Naive thymus-derived CD4-positive, alpha-beta T cell (primary cell): Measurements from ENCODE around the gene MYH7B. TPM values are rescaled to one million over a fixed set of nuclear protein-coding genes. Genes with fewer than 3 reads are reported as not detected.

ENCODE experiments used
- ATAC-seq: fragments of 150-1000 bp; cut with Tn5 transposase; 2 replicates; pipeline ENCODE4 v1.10.0; 2021; ENCODE audit warnings: mild to moderate bottlenecking, moderate library complexity
- CTCF ChIA-PET: fragments of 350-600 bp; sonication (Branson Sonifier 250); formaldehyde crosslinking; loops from one replicate; lab custom pipeline; 2021; ENCODE audit warnings: antibody characterized with exemption; lab: Charles Lee
- POLR2A ChIA-PET: fragments of 350-600 bp; sonication (Branson Sonifier 250); formaldehyde crosslinking; loops from one replicate; lab custom pipeline; 2021; ENCODE audit warnings: antibody characterized with exemption, inconsistent platforms; lab: Charles Lee
- DNase-seq, 9 donors: peaks; one replicate each; pipeline versions ENCODE4 v3.0.0 to v3.0.0-alpha.2; 2020 to 2022; ENCODE audit warnings: mixed read lengths in 1 of 9
- H3K27ac ChIP-seq: one replicate; pipeline ENCODE4 v1.7.0; 2013; ENCODE audit warnings: mild to moderate bottlenecking, low read depth, low read length, moderate library complexity
- H3K27me3 ChIP-seq, 2 donors: one replicate each; pipeline ENCODE4 v1.7.0; 2013; ENCODE audit warnings: low read length in 2 of 2, mild to moderate bottlenecking in 2 of 2, moderate library complexity in 2 of 2; ENCODE audit not compliant: control insufficient read depth in 2 of 2, insufficient read depth in 2 of 2
- H3K36me3 ChIP-seq, 3 experiments: 1 replicate in 2 of 3; 2 replicates in 1 of 3; pipeline ENCODE4 v1.7.0; 2013; ENCODE audit warnings: low read length in 3 of 3, mild to moderate bottlenecking in 3 of 3, moderate library complexity in 1 of 3; ENCODE audit not compliant: insufficient read depth in 3 of 3, control insufficient read depth in 2 of 3
- H3K4me1 ChIP-seq, 2 donors: one replicate each; pipeline ENCODE4 v1.7.0; 2013; ENCODE audit warnings: low read length in 2 of 2, mild to moderate bottlenecking in 2 of 2, moderate library complexity in 1 of 2; ENCODE audit not compliant: control insufficient read depth in 2 of 2, insufficient read depth in 2 of 2
- H3K4me3 ChIP-seq: 2 replicates; pipeline ENCODE4 v1.7.0; 2013; ENCODE audit warnings: mild to moderate bottlenecking, low read length
- H3K9me3 ChIP-seq, 3 experiments: 1 replicate in 2 of 3; 2 replicates in 1 of 3; pipeline ENCODE4 v1.7.0; 2013; ENCODE audit warnings: low read length in 3 of 3; ENCODE audit not compliant: control insufficient read depth in 2 of 3
- H3K27ac Mint-ChIP-seq, 9 donors: one replicate each; pipeline ENCODE4 v1.8.0; 2020 to 2022; ENCODE audit warnings: mixed read lengths in 9 of 9, mild to moderate bottlenecking in 8 of 9, moderate library complexity in 5 of 9, inconsistent platforms in 2 of 9
- H3K27me3 Mint-ChIP-seq, 5 donors: one replicate each; pipeline ENCODE4 v1.8.0; 2021 to 2022; ENCODE audit warnings: mixed read lengths in 5 of 5, mild to moderate bottlenecking in 1 of 5
- H3K36me3 Mint-ChIP-seq, 5 donors: one replicate each; pipeline ENCODE4 v1.8.0; 2020 to 2022; ENCODE audit warnings: mixed read lengths in 5 of 5, mild to moderate bottlenecking in 3 of 5, inconsistent platforms in 1 of 5
- H3K4me1 Mint-ChIP-seq, 7 donors: one replicate each; pipeline ENCODE4 v1.8.0; 2020 to 2022; ENCODE audit warnings: mixed read lengths in 7 of 7, mild to moderate bottlenecking in 3 of 7, inconsistent platforms in 1 of 7
- H3K4me3 Mint-ChIP-seq, 10 donors: one replicate each; pipeline ENCODE4 v1.8.0; 2020 to 2022; ENCODE audit warnings: mild to moderate bottlenecking in 10 of 10, mixed read lengths in 10 of 10, moderate library complexity in 6 of 10, inconsistent platforms in 2 of 10
- H3K9me3 Mint-ChIP-seq, 11 donors: one replicate each; pipeline ENCODE4 v1.8.0; 2020 to 2022; ENCODE audit warnings: mixed read lengths in 11 of 11, mild to moderate bottlenecking in 4 of 11, inconsistent platforms in 1 of 11, moderate library complexity in 1 of 11
- intact Hi-C, 2 donors: fragments of 100-400 bp; cut with micrococcal nuclease; formaldehyde crosslinking; loops; one replicate each; pipeline ENCODE4 v1.15.1; 2023
- polyA plus RNA-seq, 2 donors: library from polyadenylated mRNA; unstranded; fragments of 300-500 nt; fragmentation: Illumina TruSeq; gene quantifications; one replicate each; pipeline ENCODE4 v1.2.3, GENCODE V29; 2021
- total RNA-seq, 6 experiments: library from RNA in 5 of 6; stranded (reverse) in 5 of 6; gene quantifications; 1 replicate in 5 of 6; 2 replicates in 1 of 6; pipeline ENCODE4 v1.2.3 and lab custom pipeline; 2021 to 2026

MYH7B gene
- total and polyA plus RNA-seq, 7 experiments from 2014 or later: 0.15 to 1.0 (median 0.48) TPM; not detected in 1

- peaks cover 4 to 59% (median 27%) of the 10 kb centered on the region in 5 donors for H3K36me3 Mint-ChIP-seq
- intact Hi-C loops: no loop called here
- peak; percentile 37 for ATAC-seq
- H3K4me1 Mint-ChIP-seq: peaks cover 0 to 3% (median 0%) of the 10 kb centered on the region in 7 donors
- H3K27me3 ChIP-seq: no peaks in the 10 kb centered on the region
- H3K9me3 Mint-ChIP-seq: no peaks in the 10 kb centered on the region
- no peaks in the 10 kb centered on the region for H3K27me3 Mint-ChIP-seq
- peaks cover 0 to 72% (median 0%) of the 10 kb centered on the region in 3 experiments for H3K36me3 ChIP-seq
- no peak overlapping the region for H3K4me3 ChIP-seq
- ChIA-PET CTCF (no interaction called here), POLR2A (no interaction called here)
- no peak overlapping the region for H3K27ac ChIP-seq
- H3K4me1 ChIP-seq: no peaks in the 10 kb centered on the region
- no peaks in the 10 kb centered on the region for H3K9me3 ChIP-seq
- DNase-seq: no peak
- H3K4me3 Mint-ChIP-seq: no peak overlapping the region
- H3K27ac Mint-ChIP-seq: no peak overlapping the region
Observed at GRCh38 chr20:34941226-34941625, 14.4 kb upstream of the MYH7B start.

- Histone ChIP-seq H3K27ac (no peak overlapping the region), H3K9me3 (no peaks in the 10 kb centered on the region), H3K4me1 (no peaks in the 10 kb centered on the region), H3K36me3 (peaks cover 0 to 71% (median 0%) of the 10 kb centered on the region in 3 experiments), H3K4me3 (no peak overlapping the region), H3K27me3 (no peaks in the 10 kb centered on the region)
- ATAC-seq: no peak
- H3K36me3 Mint-ChIP-seq: peaks cover 4 to 53% (median 24%) of the 10 kb centered on the region in 5 donors
- CTCF ChIA-PET: no interaction called here
- DNase-seq: no peak
- POLR2A ChIA-PET: interaction anchor here (0.6 to 0.7 kb wide), 3 partner anchors 82 to 463 kb away, joined by 3 read pairs; no protein-coding TSS in a partner anchor
- no peaks in the 10 kb centered on the region for H3K9me3 Mint-ChIP-seq
- H3K4me3 Mint-ChIP-seq: no peak overlapping the region
- no peaks in the 10 kb centered on the region for H3K27me3 Mint-ChIP-seq
- peaks cover 0 to 3% (median 0%) of the 10 kb centered on the region in 7 donors for H3K4me1 Mint-ChIP-seq
- H3K27ac Mint-ChIP-seq: no peak overlapping the region
- intact Hi-C loops: no loop called here
Observed at GRCh38 chr20:34942301-34942700, 13.4 kb upstream of the MYH7B start.

- H3K27me3 Mint-ChIP-seq: no peaks in the 10 kb centered on the region
- no peak overlapping the region for H3K27ac ChIP-seq
- H3K36me3 Mint-ChIP-seq: peaks cover 4 to 48% (median 18%) of the 10 kb centered on the region in 5 donors
- ATAC-seq (no peak), DNase-seq (no peak)
- no peaks in the 10 kb centered on the region for H3K9me3 Mint-ChIP-seq
- peaks cover 0 to 67% (median 0%) of the 10 kb centered on the region in 3 experiments for H3K36me3 ChIP-seq
- H3K4me3 ChIP-seq: no peak overlapping the region
- POLR2A ChIA-PET: no interaction called here
- H3K9me3 ChIP-seq: no peaks in the 10 kb centered on the region
- H3K4me1 Mint-ChIP-seq: peaks cover 0 to under 1% (median 0%) of the 10 kb centered on the region in 7 donors
- no peaks in the 10 kb centered on the region for H3K4me1 ChIP-seq
- no peak overlapping the region for H3K27ac Mint-ChIP-seq
- H3K27me3 ChIP-seq: no peaks in the 10 kb centered on the region
- CTCF ChIA-PET: interaction anchor here (0.5 to 0.6 kb wide), 3 partner anchors 11 to 198 kb away, joined by 3 to 4 read pairs (median 4); no protein-coding TSS in a partner anchor
- H3K4me3 Mint-ChIP-seq: no peak overlapping the region
- intact Hi-C loops: no loop called here
Observed at GRCh38 chr20:34943808-34944567, 11.7 kb upstream of the MYH7B start.

- no peak for ATAC-seq
- CTCF ChIA-PET: no interaction called here
Observed at GRCh38 chr20:34945315-34946077, 10.2 kb upstream of the MYH7B start.

GRCh38 chr20:34946661-34947060 is 9.0 kb upstream of the MYH7B start:
- POLR2A ChIA-PET: no interaction called here
- peaks cover 0 to 6% (median 0%) of the 10 kb centered on the region in 7 donors for H3K4me1 Mint-ChIP-seq
- DNase-seq (no peak), ATAC-seq (no peak)
- Histone ChIP-seq H3K27me3 (no peaks in the 10 kb centered on the region), H3K36me3 (peaks cover 0 to 67% (median 0%) of the 10 kb centered on the region in 3 experiments), H3K27ac (no peak overlapping the region), H3K9me3 (no peaks in the 10 kb centered on the region), H3K4me3 (no peak overlapping the region), H3K4me1 (no peaks in the 10 kb centered on the region)
- no peaks in the 10 kb centered on the region for H3K9me3 Mint-ChIP-seq
- peaks cover 5 to 48% (median 29%) of the 10 kb centered on the region in 5 donors for H3K36me3 Mint-ChIP-seq
- no peak overlapping the region for H3K4me3 Mint-ChIP-seq
- no peaks in the 10 kb centered on the region for H3K27me3 Mint-ChIP-seq
- H3K27ac Mint-ChIP-seq: no peak overlapping the region
- CTCF ChIA-PET: no interaction called here
- intact Hi-C loops: no loop called here

More at GRCh38 chr20:34945315-34946077, 10.2 kb upstream of the MYH7B start:
- intact Hi-C loops: no loop called here
- no peak for DNase-seq
- peaks cover 5 to 56% (median 29%) of the 10 kb centered on the region in 5 donors for H3K36me3 Mint-ChIP-seq
- no peak overlapping the region for H3K4me3 ChIP-seq
- peaks cover 0 to 75% (median 0%) of the 10 kb centered on the region in 3 experiments for H3K36me3 ChIP-seq
- no peaks in the 10 kb centered on the region for H3K27me3 ChIP-seq
- H3K4me1 Mint-ChIP-seq: peaks cover 0 to 6% (median 0%) of the 10 kb centered on the region in 7 donors
- no peaks in the 10 kb centered on the region for H3K9me3 ChIP-seq
- H3K4me1 ChIP-seq: no peaks in the 10 kb centered on the region
- POLR2A ChIA-PET: no interaction called here
- no peaks in the 10 kb centered on the region for H3K27me3 Mint-ChIP-seq
- no peak overlapping the region for H3K27ac Mint-ChIP-seq
- no peaks in the 10 kb centered on the region for H3K9me3 Mint-ChIP-seq
- no peak overlapping the region for H3K27ac ChIP-seq
- no peak overlapping the region for H3K4me3 Mint-ChIP-seq

GRCh38 chr20:34947336-34947735 is 8.3 kb upstream of the MYH7B start:
- H3K9me3 Mint-ChIP-seq: no peaks in the 10 kb centered on the region
- H3K4me1 Mint-ChIP-seq: peaks cover 0 to 6% (median 0%) of the 10 kb centered on the region in 7 donors
- H3K4me3 Mint-ChIP-seq: no peak overlapping the region
- no peaks in the 10 kb centered on the region for H3K27me3 ChIP-seq
- no peak for DNase-seq
- ATAC-seq: no peak
- no peak overlapping the region for H3K4me3 ChIP-seq
- peaks cover 0 to 63% (median 0%) of the 10 kb centered on the region in 3 experiments for H3K36me3 ChIP-seq
- H3K4me1 ChIP-seq: no peaks in the 10 kb centered on the region
- intact Hi-C loops: no loop called here
- H3K9me3 ChIP-seq: no peaks in the 10 kb centered on the region
- CTCF ChIA-PET: no interaction called here
- POLR2A ChIA-PET: no interaction called here
- no peak overlapping the region for H3K27ac Mint-ChIP-seq
- peaks cover 5 to 47% (median 29%) of the 10 kb centered on the region in 5 donors for H3K36me3 Mint-ChIP-seq
- H3K27me3 Mint-ChIP-seq: no peaks in the 10 kb centered on the region
- H3K27ac ChIP-seq: no peak overlapping the region
